ENCODE data around the gene PDXK. TPM values are rescaled to one million over a fixed set of nuclear protein-coding genes. Genes with fewer than 3 reads are reported as not detected.
A peak's percentile ranks its signal among the peaks of the same experiment; 100 is the strongest.

Gene PDXK
- polyA plus RNA-seq, 3 donors = 62.6 to 231 (median 63.7) TPM

GRCh38 chr21:43768868-43769167 is 49.9 kb downstream of the PDXK start:
- H3K27ac ChIP-seq (ENCODE audit: low read depth, low read length) = no peak overlapping the region
- WGBS, 3 donors = 59 to 86% (median 83%) methylated on average over 7 to 8 of the region's 8 CpGs

- H3K27ac ChIP-seq (ENCODE audit: low read depth, low read length) = no peak overlapping the region
- 94 to 96% (median 95%) methylated on average over 11 of the region's 11 CpGs for WGBS, 3 donors
Observed at GRCh38 chr21:43769325-43769958, 50.5 kb downstream of the PDXK start.

DNA sequence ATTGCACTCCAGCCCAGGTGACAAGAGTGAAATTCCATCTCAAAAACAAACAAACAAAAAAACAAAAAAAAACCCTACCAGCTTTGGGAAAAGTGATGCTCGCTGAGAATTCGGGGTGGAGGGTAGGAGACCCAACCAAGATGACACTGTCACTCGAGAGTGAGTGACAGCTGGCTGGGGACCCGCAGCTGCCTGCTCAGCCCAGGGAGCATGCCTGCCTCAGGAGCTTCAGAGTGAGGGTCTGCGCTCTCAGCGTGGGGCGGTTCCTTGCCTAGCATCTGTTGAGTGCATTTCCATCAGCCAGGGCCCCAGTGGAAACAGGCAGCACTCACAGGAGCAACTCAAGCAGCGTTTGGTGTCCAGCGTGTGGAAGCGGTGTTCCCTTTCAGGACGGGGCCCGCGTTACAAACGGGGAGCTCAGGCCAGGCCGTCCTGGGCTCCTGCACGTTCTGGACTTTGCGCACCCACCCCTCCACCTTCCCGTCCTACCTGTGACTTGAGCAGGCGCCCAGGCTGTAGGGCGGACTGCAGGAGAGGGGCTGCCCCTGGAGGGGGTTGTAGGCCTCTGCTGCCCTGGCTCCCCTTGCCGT is 51.2 kb downstream of the PDXK start:
- H3K27ac ChIP-seq (ENCODE audit: low read depth, low read length) = no peak overlapping the region
- WGBS, 3 donors = 87 to 93% (median 93%) methylated on average over 21 of the region's 21 CpGs

DNA sequence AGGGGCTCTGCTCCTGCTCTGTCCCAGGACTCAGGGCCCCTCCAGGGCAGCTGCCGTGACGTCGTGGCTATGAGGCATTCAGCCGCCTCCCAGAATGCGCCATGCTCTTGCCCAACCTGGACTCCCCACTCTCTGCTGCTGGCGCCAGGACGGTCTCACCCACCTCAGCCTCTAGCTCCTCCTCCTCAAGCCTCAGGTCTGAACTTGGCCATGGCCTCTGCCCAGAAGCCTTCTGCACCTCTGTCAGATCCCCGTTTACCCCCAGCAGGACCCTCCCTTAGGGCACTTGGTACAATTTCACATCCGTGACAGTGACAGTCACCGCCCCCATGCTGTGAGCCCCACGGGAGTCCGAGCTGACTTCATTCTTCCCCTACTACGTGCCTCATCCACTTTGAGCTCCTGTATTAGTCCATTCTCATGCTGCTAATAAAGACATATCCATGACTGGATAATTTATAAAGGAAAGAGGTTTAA is 52.3 kb downstream of the PDXK start:
- 74 to 83% (median 81%) methylated on average over 13 of the region's 13 CpGs for WGBS, 3 donors
- no peak overlapping the region for H3K27ac ChIP-seq (ENCODE audit: low read depth, low read length)

DNA sequence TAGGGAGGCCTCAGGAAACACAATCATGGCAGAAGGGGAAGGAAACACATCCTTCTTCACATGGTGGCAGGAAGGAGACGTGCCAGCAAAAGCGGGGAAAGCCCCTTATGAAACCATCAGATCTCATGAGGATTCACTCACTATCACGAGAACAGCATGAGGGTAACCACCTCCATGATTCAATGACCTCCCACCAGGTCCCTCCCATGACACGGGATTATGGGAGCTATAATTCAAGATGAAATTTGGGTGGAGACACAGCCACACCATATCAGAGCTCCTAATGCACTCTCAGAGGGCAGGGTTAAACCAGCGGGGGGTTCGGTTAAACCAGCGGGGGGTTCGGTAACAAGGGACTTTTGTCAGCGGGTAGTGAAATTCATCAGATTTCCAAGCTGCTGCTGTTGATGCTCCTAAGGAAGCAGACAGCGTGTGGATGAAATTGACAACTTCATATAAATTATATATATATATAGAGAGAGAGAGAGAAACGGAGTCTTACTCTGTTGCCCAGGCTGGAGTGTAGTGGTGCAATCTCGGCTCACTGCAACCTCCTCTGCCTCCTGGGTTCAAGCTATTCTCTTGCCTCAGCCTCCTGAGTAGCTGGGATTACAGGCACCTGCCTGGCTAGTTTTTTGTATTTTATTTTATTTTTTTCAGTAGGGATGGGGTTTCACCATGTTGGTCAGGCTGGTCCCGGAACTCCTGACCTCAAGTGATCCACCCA is 52.9 kb downstream of the PDXK start:
- WGBS, 3 donors = 75 to 87% (median 76%) methylated on average over 13 of the region's 13 CpGs
- no peak overlapping the region for H3K27ac ChIP-seq (ENCODE audit: low read depth, low read length)

DNA sequence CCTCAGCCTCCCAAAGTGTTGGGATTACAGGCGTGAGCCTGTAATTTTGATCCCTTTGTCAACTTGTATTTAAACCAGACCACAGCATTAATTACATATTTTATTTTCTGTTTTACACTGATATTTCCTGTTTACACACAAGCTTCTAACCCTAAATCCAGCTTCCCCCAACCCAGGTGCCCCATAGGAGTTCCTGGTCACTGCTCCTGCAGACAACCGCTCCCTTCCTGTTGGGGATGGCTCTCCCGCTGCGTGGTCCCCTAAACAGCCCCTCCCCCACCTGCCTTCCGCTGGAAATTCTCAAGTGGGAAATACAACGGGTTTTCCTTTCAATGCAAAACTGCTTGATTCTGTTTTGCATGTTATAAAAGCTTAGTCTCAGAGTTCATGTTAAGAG is 53.5 kb downstream of the PDXK start:
- WGBS, 3 donors = 69 to 82% (median 71%) methylated on average over 6 of the region's 6 CpGs
- H3K27ac ChIP-seq (ENCODE audit: low read depth, low read length) = no peak overlapping the region

DNA sequence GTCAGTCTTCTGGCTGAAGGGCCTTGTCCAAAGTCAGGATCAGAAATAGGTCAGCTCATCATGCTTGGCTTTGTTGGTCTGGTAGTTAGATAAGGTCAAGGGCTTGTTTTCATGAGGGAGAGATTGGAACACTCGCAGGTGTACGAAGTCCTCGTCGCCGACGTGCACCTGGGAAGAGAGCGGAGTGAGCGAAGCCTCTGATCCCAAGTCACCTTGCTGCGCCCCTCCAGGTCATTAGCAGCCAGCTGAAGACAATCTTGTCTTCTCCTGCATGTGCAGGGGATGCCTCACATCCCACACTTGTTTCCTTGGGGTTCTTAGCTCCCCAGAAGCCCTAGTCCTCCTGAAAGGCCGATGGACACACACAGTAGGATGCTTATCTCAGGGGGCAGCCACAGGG is 55.2 kb downstream of the PDXK start:
- WGBS, 3 donors = 96 to 97% (median 97%) methylated on average over 10 of the region's 10 CpGs
- H3K27ac ChIP-seq (ENCODE audit: low read depth, low read length) = no peak overlapping the region

- no peak overlapping the region for H3K27ac ChIP-seq (ENCODE audit: low read depth, low read length)
- WGBS, 3 donors = 76 to 83% (median 82%) methylated on average over 12 of the region's 12 CpGs
Observed at GRCh38 chr21:43775190-43775589, 56.3 kb downstream of the PDXK start.

GRCh38 chr21:43775795-43776430 is 57.0 kb downstream of the PDXK start, which contains the start of gene CSTB:
TSS of gene CSTB (minus strand) at chr21:43776308. CDS start at chr21:43776269, 39 bp downstream.
- H3K27ac ChIP-seq (ENCODE audit: low read depth, low read length) = peak within 1 kb of the TSS; percentile 90
- WGBS, 3 donors = 0 to 1% (median 1%) methylated on average over 62 to 71 of the region's 71 CpGs

DNA sequence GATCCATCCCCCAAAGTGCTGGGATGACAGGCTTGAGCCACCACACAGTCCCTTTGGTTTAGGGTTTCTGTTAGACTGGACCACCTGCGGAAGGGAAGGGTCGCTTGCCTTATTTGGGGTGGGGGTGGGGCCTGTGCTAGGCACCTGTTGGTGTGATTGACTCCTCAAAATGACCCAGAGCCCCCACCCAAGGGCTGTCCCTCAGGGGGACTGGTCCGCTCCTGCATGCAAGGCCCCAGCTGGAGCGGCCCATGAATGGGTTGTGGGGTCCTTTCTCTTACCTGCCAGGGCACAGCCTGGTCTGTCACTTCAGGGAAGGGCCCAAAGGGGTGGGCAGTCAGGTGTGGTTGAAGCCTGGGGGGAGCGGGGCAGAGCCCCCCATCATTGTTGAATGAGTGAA is 59.0 kb downstream of the PDXK start:
- H3K27ac ChIP-seq (ENCODE audit: low read depth, low read length) = no peak overlapping the region
- WGBS, 3 donors = 90 to 96% (median 96%) methylated on average over 5 of the region's 5 CpGs

DNA sequence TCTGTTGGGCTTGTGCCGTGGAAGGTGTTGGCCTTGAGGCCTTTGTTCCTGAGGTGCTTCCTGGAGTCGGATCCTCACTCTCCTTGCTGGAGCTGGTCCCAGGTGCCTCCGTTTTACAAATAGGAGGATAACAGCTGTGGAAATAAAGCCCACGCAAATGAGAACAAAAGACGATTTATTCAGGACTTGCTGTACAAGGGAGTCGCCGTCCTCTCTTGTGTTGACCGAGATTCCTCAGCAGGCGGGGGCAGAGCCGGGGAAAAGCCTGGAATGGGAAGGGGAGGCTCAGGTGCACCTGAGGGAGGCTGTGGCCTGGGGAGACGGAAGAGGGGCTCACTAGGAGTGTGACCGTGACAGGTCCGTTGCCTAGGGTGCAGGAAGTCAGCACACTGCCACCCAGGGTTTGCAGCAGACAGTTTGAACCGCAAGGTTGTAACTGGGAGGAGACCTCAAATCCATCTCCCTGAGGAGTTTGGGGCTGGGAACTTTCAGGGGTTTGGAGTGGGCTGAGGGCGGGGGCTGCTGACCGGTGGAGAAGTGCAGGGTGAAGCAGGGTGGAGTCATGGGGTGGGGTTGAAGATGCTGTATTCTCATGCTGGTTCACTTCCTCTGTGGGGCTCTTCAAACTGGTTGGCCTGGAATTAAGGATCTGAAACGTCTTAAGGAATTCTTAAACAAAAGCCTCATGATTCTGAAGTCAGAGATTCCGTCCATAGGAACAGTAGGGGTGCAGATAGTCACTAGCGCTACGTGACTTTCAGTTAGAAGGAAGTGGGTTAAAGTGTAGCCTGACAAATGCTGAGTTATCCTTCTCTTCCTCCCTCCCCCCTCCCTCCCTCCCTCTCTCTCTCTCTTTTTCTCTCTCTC is 59.8 kb downstream of the PDXK start:
- H3K27ac ChIP-seq (ENCODE audit: low read depth, low read length) = no peak overlapping the region
- 56 to 60% (median 59%) methylated on average over 20 of the region's 20 CpGs for WGBS, 3 donors

DNA sequence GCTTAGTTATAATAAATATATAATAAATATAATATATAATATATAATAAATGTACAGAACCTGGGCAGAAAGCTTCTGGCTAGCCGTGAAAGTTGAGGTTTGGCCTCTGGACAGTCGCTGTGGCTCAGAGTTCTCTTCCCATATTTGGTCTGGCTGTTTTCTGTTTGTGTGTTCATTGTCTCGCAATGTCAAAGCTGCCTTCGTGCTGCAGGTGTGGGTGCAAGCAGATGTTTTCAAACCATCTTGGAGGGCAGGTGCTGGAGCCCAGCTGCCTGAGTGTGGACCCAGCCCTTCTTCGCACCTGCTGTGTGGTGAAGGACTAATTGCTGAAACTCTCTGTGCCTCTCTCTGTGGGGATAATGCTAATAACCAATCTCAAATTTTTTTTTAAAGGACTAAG is 60.7 kb downstream of the PDXK start:
- H3K27ac ChIP-seq (ENCODE audit: low read depth, low read length) = no peak overlapping the region
- WGBS, 3 donors = 78 to 82% (median 79%) methylated on average over 5 of the region's 5 CpGs

GRCh38 chr21:43781846-43782245 is 62.9 kb downstream of the PDXK start:
- H3K27ac ChIP-seq (ENCODE audit: low read depth, low read length) = no peak overlapping the region
- 70 to 93% (median 89%) methylated on average over 6 of the region's 6 CpGs for WGBS, 3 donors

GRCh38 chr21:43782431-43783097 is 63.6 kb downstream of the PDXK start:
- WGBS, 3 donors = 71 to 90% (median 79%) methylated on average over 5 of the region's 5 CpGs
- H3K27ac ChIP-seq (ENCODE audit: low read depth, low read length) = no peak overlapping the region

- H3K27ac ChIP-seq (ENCODE audit: low read depth, low read length) = no peak overlapping the region
- whole genome bisulfite sequencing, 3 donors = 70 to 76% (median 72%) methylated on average over 17 of the region's 17 CpGs
Observed at GRCh38 chr21:43783098-43783700, 64.3 kb downstream of the PDXK start.

- H3K27ac ChIP-seq (ENCODE audit: low read depth, low read length) = no peak overlapping the region
- 42 to 56% (median 45%) methylated on average over 3 of the region's 3 CpGs for whole genome bisulfite sequencing, 3 donors
Observed at GRCh38 chr21:43785134-43785533, 66.2 kb downstream of the PDXK start.

DNA sequence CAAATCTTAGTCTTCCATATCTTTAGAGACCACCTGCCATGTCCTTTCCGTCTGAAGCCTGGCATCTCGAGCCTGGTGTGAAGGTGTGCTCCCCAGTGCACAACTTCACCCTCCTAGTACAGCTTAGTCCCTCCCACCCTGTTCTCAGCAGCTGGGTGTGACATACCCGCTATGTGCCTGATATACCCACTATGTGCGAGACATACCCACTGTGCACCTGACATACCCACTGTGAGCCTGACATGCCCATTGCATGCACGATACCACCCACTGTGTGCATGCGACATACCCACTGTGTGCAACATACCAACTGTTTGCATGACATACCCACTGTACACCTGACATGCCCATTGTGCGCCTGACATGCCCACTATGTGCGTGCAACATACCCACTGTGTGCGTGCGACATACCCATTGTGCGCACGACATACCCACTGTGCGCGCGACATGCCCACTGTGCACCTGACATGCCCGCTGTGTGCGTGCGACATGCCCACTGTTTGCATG is 67.4 kb downstream of the PDXK start:
- no peak overlapping the region for H3K27ac ChIP-seq (ENCODE audit: low read depth, low read length)
- WGBS, 3 donors = 83 to 93% (median 86%) methylated on average over 18 of the region's 18 CpGs

Data from adipose tissue (tissue), 3 donors.